Neuronal stem cell (in vitro differentiated cells): ENCODE results near the gene KCNAB1.

Experiments
- DNase-seq: peaks from one replicate; pipeline ENCODE4 v3.0.0-alpha.2; 2013; ENCODE audit warnings: low spot score
- H2AFZ ChIP-seq: one replicate; pipeline ENCODE4 v1.6.1; 2013; ENCODE audit warnings: mild to moderate bottlenecking, low read length, inconsistent platforms
- H2AK5ac ChIP-seq: 2 replicates; pipeline ENCODE4 v1.6.1; 2013; ENCODE audit warnings: low read depth, mild to moderate bottlenecking, inconsistent platforms, low read length, moderate library complexity, mixed read lengths
- H2BK120ac ChIP-seq: 2 replicates; pipeline ENCODE4 v1.6.1; 2013; ENCODE audit warnings: low read depth, mild to moderate bottlenecking, inconsistent platforms, low read length, moderate library complexity, mixed read lengths
- H2BK12ac ChIP-seq: one replicate; pipeline ENCODE4 v1.6.1; 2013; ENCODE audit warnings: low read length, inconsistent platforms
- H2BK15ac ChIP-seq: 2 replicates; pipeline ENCODE4 v1.6.1; 2013; ENCODE audit warnings: mild to moderate bottlenecking, low read length, inconsistent platforms, mixed read lengths
- H2BK5ac ChIP-seq: one replicate; pipeline ENCODE4 v1.6.1; 2013; ENCODE audit warnings: inconsistent platforms, mild to moderate bottlenecking, low read length, moderate library complexity
- H3K14ac ChIP-seq: one replicate; pipeline ENCODE4 v1.6.1; 2013; ENCODE audit warnings: low read length, inconsistent platforms
- H3K18ac ChIP-seq: 2 replicates; pipeline ENCODE4 v1.6.1; 2013; ENCODE audit warnings: low read length, inconsistent platforms
- H3K23ac ChIP-seq: 2 replicates; pipeline ENCODE4 v1.6.1; 2013; ENCODE audit warnings: low read depth, mild to moderate bottlenecking, mixed read lengths, low read length, inconsistent platforms; ENCODE audit not compliant: poor library complexity
- H3K27ac ChIP-seq: replicated peaks from 3 replicates; pipeline ENCODE4 v1.5.1; 2013; ENCODE audit warnings: low read length, inconsistent platforms
- H3K27me3 ChIP-seq, 3 experiments: 2 replicates each; pipeline ENCODE4 v1.6.1; 2013; ENCODE audit warnings: low read length in 3 of 3, mild to moderate bottlenecking in 2 of 3, inconsistent platforms in 1 of 3, low read depth in 1 of 3, mixed read lengths in 1 of 3, moderate library complexity in 1 of 3; ENCODE audit not compliant: control insufficient read depth in 3 of 3, insufficient read depth in 3 of 3
- H3K36me3 ChIP-seq, 2 donors: replicated peaks in 1 of 2; 2 replicates each; pipeline ENCODE4 v1.6.1; 2013; ENCODE audit warnings: low read length in 2 of 2; ENCODE audit not compliant: control insufficient read depth in 2 of 2, insufficient read depth in 2 of 2
- H3K4ac ChIP-seq: 2 replicates; pipeline ENCODE4 v1.6.1; 2013; ENCODE audit warnings: inconsistent platforms, mild to moderate bottlenecking, low read length, moderate library complexity
- H3K4me1 ChIP-seq, 2 donors: 1 replicate in 1 of 2; 2 replicates in 1 of 2; pipeline ENCODE4 v1.6.1; 2013; ENCODE audit warnings: low read length in 2 of 2, low read depth in 1 of 2; ENCODE audit not compliant: control insufficient read depth in 2 of 2, insufficient read depth in 1 of 2
- H3K4me2 ChIP-seq: one replicate; pipeline ENCODE4 v1.6.1; 2013; ENCODE audit warnings: mild to moderate bottlenecking, low read length, inconsistent platforms; ENCODE audit not compliant: insufficient read depth, poor library complexity, severe bottlenecking
- H3K4me3 ChIP-seq, 2 donors: 2 replicates each; pipeline ENCODE4 v1.5.1; 2013; ENCODE audit warnings: low read length in 2 of 2, mild to moderate bottlenecking in 2 of 2, inconsistent platforms in 1 of 2, moderate library complexity in 1 of 2
- H3K79me1 ChIP-seq: one replicate; pipeline ENCODE4 v1.6.1; 2013; ENCODE audit warnings: low read depth, mild to moderate bottlenecking, inconsistent platforms, low read length, moderate library complexity
- H3K9ac ChIP-seq: one replicate; pipeline ENCODE4 v1.6.1; 2013; ENCODE audit warnings: mild to moderate bottlenecking, low read depth, low read length, inconsistent platforms; ENCODE audit not compliant: poor library complexity
- H3K9me3 ChIP-seq, 2 donors: replicated peaks in 1 of 2; 2 replicates each; pipeline versions ENCODE3 to v1.6.1; 2013; ENCODE audit warnings: low read length in 2 of 2, mild to moderate bottlenecking in 2 of 2, inconsistent platforms in 1 of 2, low read depth in 1 of 2, mixed read lengths in 1 of 2, moderate library complexity in 1 of 2; ENCODE audit not compliant: control insufficient read depth in 2 of 2, insufficient read depth in 1 of 2
- H4K8ac ChIP-seq: one replicate; pipeline ENCODE4 v1.6.1; 2013; ENCODE audit warnings: low read depth, mild to moderate bottlenecking, inconsistent platforms, low read length, moderate library complexity
- H4K91ac ChIP-seq: one replicate; pipeline ENCODE4 v1.6.1; 2013; ENCODE audit warnings: low read length, low read depth, mild to moderate bottlenecking, inconsistent platforms; ENCODE audit not compliant: poor library complexity
- WGBS, 2 donors: extraction: QIAGEN DNeasy Blood & Tissue Kit; methylation state at CpG; one replicate each; pipeline ENCODE4 v1.1.7; 2013; ENCODE audit warnings: missing lambda C conversion rate in 2 of 2, mixed read lengths in 1 of 2; ENCODE audit not compliant: insufficient read length in 2 of 2, insufficient replicate concordance in 1 of 2; ENCODE audit errors: extremely low coverage in 2 of 2; 5-methylcytosine and 5-hydroxymethylcytosine counted together

The KCNAB1 gene

DNA sequence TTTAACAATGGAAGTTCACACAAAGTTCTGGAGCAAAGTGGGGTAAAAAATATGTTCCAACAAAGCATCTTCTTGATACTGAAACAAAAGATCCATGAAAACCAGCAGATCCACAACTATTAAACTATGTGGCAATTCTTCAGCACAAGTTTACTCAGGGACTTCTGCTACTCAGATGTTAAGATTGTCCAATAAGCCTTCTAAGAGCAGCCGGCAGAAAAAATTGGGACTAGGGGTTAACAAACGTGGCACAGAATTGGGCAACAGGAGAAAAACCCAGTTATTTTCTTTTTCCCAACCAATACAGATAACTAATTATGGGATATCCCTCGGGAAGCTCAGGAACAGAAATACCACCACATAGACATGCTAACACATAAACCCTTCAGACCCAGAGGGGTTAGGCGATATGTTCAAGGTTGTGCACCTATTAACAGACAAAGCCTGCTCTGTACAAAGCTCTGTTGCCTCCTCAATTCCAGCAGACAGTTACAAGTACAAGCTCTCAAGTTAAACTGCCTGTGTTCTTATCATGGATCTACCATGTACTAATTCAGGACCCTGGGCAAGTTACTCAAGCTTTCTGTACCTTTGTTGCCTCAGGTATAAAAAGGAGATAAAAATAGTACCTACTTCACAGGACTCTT, 427.8 kb downstream of the KCNAB1 start:
- Histone ChIP-seq H3K9ac (no peak overlapping the region), H3K36me3 (peaks cover 12 to 100% of the 10 kb centered on the region in 2 donors), H3K4me1 (peaks cover 1 to 14% of the 10 kb centered on the region in 2 donors), H3K27me3 (no peaks in the 10 kb centered on the region), H3K4me2 (no peak overlapping the region), H4K8ac (no peak overlapping the region), H2BK5ac (no peak overlapping the region), H3K23ac (no peak overlapping the region), H3K4me3 (no peak overlapping the region), H3K79me1 (no peaks in the 10 kb centered on the region), H4K91ac (no peak overlapping the region), H3K27ac (no peak overlapping the region), H2BK12ac (no peak overlapping the region), H3K14ac (no peak overlapping the region), H3K18ac (no peak overlapping the region), H2AK5ac (no peak overlapping the region), H3K4ac (no peak overlapping the region), H2BK120ac (no peak overlapping the region), H2BK15ac (no peak overlapping the region), H2AFZ (no peak overlapping the region), H3K9me3 (no peaks in the 10 kb centered on the region)
- WGBS, 2 donors, result no CpG with 5 or more reads among the region's 4 CpGs
- DNase-seq, result no peak

GRCh38 chr3:156548902-156549301, 428.5 kb downstream of the KCNAB1 start:
- Histone ChIP-seq H2BK15ac (no peak overlapping the region), H2AFZ (no peak overlapping the region), H3K36me3 (peaks cover 10 to 97% of the 10 kb centered on the region in 2 donors)

DNA sequence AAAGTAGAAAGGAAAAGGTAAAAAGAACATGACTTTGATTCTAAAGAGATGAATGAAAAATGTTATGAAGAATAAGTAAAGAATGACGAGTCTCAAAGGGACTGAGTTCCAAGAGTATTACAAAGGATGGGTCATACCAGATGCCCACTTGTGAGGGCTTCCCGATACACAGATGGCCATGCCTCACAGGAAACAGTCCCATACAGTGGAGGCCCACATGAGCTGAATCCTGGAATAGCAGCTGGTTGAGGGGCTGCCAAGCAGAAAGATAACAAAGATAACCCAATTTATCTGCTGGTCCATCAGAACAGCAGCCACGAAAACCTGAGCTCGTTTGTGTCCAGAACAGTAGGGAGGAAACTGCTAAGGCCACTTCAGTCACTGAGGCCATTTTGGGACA, 430.9 kb downstream of the KCNAB1 start:
- H3K4me1 ChIP-seq, result peaks cover 3 to 12% of the 10 kb centered on the region in 2 donors
- WGBS, 2 donors, result no CpG with 5 or more reads among the region's 4 CpGs

More at GRCh38 chr3:156548902-156549301, 428.5 kb downstream of the KCNAB1 start:
- no peak for DNase-seq
- H2BK120ac ChIP-seq, result no peak overlapping the region
- no peaks in the 10 kb centered on the region for H3K9me3 ChIP-seq
- H3K4ac ChIP-seq, result no peak overlapping the region
- WGBS, 2 donors, result no CpG with 5 or more reads among the region's 6 CpGs
- no peak overlapping the region for H3K23ac ChIP-seq
- no peak overlapping the region for H4K91ac ChIP-seq
- H3K9ac ChIP-seq, result no peak overlapping the region
- no peaks in the 10 kb centered on the region for H3K27me3 ChIP-seq
- no peak overlapping the region for H2BK12ac ChIP-seq
- H2AK5ac ChIP-seq, result no peak overlapping the region
- H3K27ac ChIP-seq, result no peak overlapping the region
- no peaks in the 10 kb centered on the region for H3K79me1 ChIP-seq
- H4K8ac ChIP-seq, result no peak overlapping the region
- H3K14ac ChIP-seq, result no peak overlapping the region
- H2BK5ac ChIP-seq, result no peak overlapping the region
- no peak overlapping the region for H3K4me2 ChIP-seq
- H3K18ac ChIP-seq, result no peak overlapping the region
- H3K4me1 ChIP-seq, result peaks cover 2 to 10% of the 10 kb centered on the region in 2 donors
- H3K4me3 ChIP-seq, result no peak overlapping the region

GRCh38 chr3:156551746-156552145, 431.4 kb downstream of the KCNAB1 start:
- no peak overlapping the region for H3K27ac ChIP-seq
- no peak overlapping the region for H4K8ac ChIP-seq
- no peaks in the 10 kb centered on the region for H3K27me3 ChIP-seq
- no peak overlapping the region for H2BK12ac ChIP-seq
- H3K23ac ChIP-seq, result no peak overlapping the region
- H3K9ac ChIP-seq, result no peak overlapping the region
- peaks cover 3 to 12% of the 10 kb centered on the region in 2 donors for H3K4me1 ChIP-seq
- peaks cover 6 to 68% of the 10 kb centered on the region in 2 donors for H3K36me3 ChIP-seq
- H2BK120ac ChIP-seq, result no peak overlapping the region
- H3K14ac ChIP-seq, result no peak overlapping the region
- DNase-seq, result no peak
- H3K79me1 ChIP-seq, result peaks cover 4% of the 10 kb centered on the region
- no CpG with 5 or more reads among the region's 4 CpGs for WGBS, 2 donors
- H3K4me3 ChIP-seq, result no peak overlapping the region
- no peak overlapping the region for H4K91ac ChIP-seq
- H2BK15ac ChIP-seq, result no peak overlapping the region
- no peak overlapping the region for H2BK5ac ChIP-seq
- H2AK5ac ChIP-seq, result no peak overlapping the region
- H3K4me2 ChIP-seq, result no peak overlapping the region
- H3K4ac ChIP-seq, result no peak overlapping the region
- H2AFZ ChIP-seq, result no peak overlapping the region
- no peaks in the 10 kb centered on the region for H3K9me3 ChIP-seq
- H3K18ac ChIP-seq, result no peak overlapping the region

More for the DNA sequence above, 430.9 kb downstream of the KCNAB1 start:
- H3K36me3 ChIP-seq, result peaks cover 7 to 73% of the 10 kb centered on the region in 2 donors
- no peak overlapping the region for H2BK12ac ChIP-seq
- H2AFZ ChIP-seq, result no peak overlapping the region
- no peak overlapping the region for H3K18ac ChIP-seq
- no peak overlapping the region for H3K4me2 ChIP-seq
- no peak overlapping the region for H4K91ac ChIP-seq
- no peak overlapping the region for H3K14ac ChIP-seq
- peaks cover 4% of the 10 kb centered on the region for H3K79me1 ChIP-seq
- no peak overlapping the region for H3K27ac ChIP-seq
- H3K4me3 ChIP-seq, result no peak overlapping the region
- DNase-seq, result no peak
- no peak overlapping the region for H2AK5ac ChIP-seq
- no peak overlapping the region for H2BK120ac ChIP-seq
- no peaks in the 10 kb centered on the region for H3K27me3 ChIP-seq
- no peak overlapping the region for H3K4ac ChIP-seq
- H3K9me3 ChIP-seq, result no peaks in the 10 kb centered on the region
- no peak overlapping the region for H4K8ac ChIP-seq
- no peak overlapping the region for H2BK5ac ChIP-seq
- H2BK15ac ChIP-seq, result no peak overlapping the region
- H3K9ac ChIP-seq, result no peak overlapping the region
- no peak overlapping the region for H3K23ac ChIP-seq
